ENCODE data around the gene ZNF335.

The ZNF335 gene, protein sequence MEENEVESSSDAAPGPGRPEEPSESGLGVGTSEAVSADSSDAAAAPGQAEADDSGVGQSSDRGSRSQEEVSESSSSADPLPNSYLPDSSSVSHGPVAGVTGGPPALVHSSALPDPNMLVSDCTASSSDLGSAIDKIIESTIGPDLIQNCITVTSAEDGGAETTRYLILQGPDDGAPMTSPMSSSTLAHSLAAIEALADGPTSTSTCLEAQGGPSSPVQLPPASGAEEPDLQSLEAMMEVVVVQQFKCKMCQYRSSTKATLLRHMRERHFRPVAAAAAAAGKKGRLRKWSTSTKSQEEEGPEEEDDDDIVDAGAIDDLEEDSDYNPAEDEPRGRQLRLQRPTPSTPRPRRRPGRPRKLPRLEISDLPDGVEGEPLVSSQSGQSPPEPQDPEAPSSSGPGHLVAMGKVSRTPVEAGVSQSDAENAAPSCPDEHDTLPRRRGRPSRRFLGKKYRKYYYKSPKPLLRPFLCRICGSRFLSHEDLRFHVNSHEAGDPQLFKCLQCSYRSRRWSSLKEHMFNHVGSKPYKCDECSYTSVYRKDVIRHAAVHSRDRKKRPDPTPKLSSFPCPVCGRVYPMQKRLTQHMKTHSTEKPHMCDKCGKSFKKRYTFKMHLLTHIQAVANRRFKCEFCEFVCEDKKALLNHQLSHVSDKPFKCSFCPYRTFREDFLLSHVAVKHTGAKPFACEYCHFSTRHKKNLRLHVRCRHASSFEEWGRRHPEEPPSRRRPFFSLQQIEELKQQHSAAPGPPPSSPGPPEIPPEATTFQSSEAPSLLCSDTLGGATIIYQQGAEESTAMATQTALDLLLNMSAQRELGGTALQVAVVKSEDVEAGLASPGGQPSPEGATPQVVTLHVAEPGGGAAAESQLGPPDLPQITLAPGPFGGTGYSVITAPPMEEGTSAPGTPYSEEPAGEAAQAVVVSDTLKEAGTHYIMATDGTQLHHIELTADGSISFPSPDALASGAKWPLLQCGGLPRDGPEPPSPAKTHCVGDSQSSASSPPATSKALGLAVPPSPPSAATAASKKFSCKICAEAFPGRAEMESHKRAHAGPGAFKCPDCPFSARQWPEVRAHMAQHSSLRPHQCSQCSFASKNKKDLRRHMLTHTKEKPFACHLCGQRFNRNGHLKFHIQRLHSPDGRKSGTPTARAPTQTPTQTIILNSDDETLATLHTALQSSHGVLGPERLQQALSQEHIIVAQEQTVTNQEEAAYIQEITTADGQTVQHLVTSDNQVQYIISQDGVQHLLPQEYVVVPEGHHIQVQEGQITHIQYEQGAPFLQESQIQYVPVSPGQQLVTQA (N-terminal part only)
- 150 to 177 reads per million in 2 donors for total RNA-seq

DNA sequence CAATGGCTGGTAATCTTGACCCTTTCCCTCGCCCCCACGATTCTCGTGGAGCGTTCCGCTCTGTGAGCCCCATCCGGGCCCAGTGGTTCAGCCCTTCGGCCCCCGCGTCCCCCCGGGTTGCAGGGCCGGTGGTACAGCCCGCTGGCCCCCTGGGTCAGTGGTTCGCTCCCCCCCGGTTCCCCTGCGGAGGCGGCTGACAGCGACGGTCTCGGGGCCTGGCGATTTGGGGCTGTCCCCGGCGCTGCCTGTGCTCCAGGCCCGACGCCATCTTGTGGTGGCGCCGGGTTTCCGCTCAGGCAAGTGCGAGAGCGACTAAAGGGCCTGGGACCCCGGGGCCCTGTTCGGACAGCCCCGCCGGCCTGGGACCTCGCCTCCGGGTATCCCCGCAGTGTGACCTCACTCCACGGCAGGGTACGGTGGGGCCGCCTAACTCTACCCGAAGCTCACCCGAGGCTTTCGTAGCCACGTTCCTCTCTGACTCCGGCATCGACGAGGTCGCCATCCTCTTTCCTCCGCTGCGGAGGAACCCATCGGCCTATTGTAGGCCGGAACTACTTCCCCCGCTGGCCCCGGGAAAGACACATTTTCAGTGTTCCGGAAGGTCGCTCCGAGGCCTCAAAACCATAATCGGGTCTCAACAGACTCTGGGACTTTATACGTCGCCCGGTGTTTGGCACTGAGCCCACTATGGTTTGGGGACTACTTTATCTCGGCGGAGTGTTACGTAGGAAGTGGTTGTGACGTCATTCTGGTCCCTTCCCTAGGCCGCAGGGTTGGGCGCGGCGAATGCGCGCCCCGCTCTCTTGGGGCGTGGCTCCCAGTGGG is at the start of gene ZNF335:
Gene ZNF335 (minus strand): TSS at position 529 of the 825 bp plus-strand sequence. CDS start 793 bp downstream, outside the sequence.
- DNase-seq: peak; percentile 92

DNA sequence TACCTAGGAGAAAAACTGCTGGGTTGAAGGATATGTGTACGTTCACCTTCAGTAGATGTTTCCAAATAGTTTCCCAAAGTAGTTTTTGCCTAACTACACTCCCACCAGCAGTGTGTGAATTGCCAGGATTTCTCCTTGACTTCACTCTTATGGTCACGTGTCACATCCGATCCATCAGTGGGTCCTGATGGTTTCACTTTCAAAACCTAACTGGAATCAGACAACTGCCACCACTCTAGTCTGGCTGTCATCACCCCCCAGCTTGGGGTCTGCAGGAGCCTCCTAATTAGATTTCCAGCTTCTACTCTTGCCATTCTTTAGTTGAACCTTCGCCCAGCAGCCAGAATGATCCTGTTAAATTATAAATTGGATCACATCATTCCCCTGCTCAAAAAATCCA is 48.6 kb upstream of the ZNF335 start:
- DNase-seq: no peak

DNA sequence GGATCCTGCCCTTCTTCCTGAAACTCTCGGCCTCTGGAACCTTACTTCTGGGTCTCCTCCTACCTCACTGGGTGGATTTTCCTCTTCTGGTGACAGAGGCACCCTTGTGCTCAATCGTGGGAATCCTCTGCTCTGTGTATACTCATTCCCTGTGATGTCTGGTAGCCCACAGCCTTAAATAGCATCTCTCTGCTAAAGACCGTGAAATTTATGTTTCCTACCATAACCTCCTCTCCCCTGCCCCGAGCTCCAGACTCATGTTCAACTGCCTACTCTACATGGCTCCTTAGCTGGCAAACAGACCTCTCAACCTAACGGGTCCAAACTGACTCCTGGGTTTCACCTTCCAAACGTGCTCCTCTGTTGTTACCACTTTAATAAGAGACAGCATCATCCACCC is 46.6 kb upstream of the ZNF335 start:
- DNase-seq: no peak

DNA sequence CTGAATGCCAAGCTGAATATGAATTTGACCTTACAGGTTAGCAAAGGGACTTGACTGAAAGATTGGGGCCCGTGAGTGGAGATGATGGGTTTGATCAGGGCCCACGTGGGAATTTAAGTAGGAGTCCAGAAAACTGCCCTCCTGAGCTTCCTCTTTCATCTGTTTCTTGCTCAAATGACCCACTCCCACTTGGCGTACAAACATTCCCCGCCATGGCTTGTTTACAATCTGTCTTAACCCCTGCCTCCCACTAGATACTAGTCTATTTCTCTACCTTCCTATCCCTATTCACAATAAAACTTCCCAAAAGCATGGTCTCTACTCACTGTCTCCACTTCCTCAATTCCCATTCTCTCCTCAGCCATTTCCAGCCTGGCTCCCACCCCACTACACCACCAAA is 46.1 kb upstream of the ZNF335 start:
- DNase-seq: no peak

DNA sequence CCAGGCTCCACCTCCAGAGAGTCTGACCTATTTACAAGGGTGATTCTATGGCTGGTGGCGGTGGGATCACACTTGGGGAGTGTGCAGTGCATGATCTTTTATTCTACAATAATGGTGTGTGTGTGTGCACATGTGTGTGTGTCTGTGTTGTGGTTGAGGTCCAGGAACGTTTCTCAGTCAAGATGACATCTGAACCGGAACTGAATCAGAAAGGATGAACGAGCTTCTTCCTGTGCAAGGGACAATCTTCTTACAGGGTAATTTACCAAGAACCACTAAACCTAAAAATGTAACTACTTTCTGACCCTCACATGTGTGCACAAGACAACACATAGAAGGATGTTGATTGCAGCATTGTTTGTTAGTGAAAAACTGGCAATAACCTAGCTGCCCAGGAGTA is 45.3 kb upstream of the ZNF335 start:
- no peak for DNase-seq

DNA sequence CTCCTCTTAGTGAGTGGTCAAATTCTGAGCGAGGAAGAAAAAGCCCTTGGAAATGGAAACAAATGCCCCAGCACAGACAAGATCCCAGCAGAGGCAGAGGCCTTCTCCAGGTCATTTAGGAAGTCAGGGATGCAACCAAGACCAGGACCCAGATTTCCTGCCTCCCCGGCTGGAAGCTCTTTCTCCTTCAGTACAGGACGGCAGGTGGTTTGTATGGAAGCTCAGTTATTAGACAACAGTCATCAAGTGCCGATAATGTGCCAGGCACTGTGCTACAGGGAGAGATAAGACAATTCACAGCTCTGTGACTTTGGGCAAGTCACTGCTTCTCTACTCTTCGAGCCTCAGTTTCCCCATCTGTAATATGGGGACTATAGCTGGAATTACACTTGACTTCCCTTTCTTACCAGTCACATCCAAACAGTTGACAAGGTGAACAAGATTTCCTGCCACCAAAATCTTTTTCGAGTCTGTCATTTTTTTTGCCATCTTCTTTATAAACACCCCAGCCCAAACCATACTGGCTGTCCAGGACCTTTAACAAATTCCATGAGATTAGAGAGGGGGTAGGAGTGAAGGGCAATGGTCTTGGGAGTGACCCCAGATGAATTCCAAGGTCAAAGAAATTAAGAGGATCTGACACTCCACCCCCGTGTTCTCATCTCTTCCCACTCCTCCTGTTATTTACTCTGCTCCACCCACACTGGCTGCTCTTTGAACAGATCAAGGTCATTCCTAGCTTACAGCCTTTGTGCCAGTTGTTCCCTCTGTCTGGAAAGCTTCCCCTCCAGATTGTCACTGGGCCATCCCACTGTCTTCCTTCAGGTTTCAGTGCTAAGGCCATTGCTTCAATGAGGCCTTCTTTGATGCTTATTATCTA is 42.8 kb upstream of the ZNF335 start:
- DNase-seq: no peak

DNA sequence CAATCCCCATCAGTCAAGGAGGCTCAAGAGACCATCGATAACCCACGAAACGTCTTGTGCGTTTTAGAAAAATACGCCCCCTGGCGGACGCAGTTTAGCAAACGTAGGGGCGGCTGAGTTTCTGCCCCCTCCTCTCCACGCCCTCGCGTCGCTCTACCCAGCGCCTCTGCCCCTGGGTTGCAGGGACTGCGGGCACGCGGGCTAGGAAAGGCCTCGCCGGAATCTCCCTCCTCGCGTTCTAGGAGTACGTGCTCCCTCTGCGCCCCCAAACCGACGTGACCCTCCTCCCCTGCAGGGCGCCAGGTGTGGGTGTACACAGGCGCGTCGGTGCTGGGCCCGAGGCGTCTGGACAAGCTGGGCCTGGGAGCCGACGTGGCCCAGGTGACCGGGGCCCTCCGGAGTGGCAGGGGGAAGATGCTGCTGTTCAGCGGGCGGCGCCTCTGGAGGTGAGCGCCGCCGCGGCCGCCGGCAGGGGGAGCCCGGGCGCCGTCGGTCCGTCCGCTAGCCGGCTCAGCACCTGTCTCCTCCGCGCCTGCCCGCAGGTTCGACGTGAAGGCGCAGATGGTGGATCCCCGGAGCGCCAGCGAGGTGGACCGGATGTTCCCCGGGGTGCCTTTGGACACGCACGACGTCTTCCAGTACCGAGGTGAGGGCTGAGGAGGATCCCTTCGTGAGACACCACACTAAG is 42.0 kb upstream of the ZNF335 start:
- DNase-seq: peak; percentile 64

DNA sequence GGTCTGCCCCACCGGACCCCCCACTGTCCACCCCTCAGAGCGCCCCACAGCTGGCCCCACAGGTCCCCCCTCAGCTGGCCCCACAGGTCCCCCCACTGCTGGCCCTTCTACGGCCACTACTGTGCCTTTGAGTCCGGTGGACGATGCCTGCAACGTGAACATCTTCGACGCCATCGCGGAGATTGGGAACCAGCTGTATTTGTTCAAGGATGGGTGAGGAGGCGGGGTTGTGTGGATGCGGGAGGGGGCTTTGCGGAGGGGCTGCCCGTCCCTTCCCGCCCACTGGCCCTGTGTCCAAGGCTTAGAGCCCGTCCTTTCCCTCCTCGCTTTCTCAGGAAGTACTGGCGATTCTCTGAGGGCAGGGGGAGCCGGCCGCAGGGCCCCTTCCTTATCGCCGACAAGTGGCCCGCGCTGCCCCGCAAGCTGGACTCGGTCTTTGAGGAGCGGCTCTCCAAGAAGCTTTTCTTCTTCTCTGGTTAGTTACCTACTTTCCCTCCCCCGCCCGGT is 41.4 kb upstream of the ZNF335 start:
- DNase-seq: no peak

DNA sequence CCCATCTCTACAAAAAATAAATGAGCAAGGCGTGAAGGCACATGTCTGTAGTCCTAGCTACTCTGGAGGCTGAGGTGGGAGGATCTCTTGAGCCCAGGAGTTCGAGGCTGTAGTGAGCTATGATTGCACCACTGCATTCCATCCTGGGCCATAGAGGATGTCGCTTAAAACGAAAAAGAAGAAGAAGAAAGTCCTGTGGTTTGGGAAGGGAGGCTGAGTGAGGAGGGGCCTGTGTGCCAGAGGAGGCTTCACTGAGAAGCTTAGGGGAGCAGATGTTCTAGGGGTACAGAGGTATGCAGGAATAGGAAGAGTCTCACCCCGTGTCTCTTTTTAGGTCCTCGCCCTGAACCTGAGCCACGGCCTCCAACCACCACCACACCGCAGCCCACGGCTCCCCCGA is 40.9 kb upstream of the ZNF335 start:
- DNase-seq: no peak

DNA sequence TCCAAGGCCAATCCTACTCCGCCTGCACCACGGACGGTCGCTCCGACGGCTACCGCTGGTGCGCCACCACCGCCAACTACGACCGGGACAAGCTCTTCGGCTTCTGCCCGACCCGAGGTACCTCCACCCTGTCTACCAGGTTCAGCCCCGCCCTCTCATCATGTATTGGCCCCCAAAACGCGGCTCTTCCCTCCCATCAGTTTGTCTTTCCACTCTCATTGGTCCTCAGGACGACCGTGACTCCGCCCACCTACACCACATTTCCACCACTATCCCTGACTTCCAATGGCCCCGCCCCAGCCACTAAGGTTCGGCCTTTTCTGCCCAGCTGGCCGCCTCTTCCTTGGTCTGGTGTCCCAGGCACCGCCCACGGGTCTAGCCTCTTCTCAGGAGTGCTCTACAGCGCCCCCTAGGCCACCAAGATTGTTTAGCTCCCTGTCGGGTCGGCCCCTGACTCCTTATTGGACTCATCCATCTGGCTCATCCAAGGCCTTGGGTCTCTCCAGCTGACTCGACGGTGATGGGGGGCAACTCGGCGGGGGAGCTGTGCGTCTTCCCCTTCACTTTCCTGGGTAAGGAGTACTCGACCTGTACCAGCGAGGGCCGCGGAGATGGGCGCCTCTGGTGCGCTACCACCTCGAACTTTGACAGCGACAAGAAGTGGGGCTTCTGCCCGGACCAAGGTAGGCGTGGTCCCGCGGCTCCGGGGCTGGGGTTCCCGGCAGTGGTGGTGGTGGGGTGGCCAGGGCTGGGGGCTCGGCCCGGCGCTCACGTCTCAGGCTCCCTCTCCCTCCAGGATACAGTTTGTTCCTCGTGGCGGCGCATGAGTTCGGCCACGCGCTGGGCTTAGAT is 39.9 kb upstream of the ZNF335 start:
- no peak for DNase-seq

DNA sequence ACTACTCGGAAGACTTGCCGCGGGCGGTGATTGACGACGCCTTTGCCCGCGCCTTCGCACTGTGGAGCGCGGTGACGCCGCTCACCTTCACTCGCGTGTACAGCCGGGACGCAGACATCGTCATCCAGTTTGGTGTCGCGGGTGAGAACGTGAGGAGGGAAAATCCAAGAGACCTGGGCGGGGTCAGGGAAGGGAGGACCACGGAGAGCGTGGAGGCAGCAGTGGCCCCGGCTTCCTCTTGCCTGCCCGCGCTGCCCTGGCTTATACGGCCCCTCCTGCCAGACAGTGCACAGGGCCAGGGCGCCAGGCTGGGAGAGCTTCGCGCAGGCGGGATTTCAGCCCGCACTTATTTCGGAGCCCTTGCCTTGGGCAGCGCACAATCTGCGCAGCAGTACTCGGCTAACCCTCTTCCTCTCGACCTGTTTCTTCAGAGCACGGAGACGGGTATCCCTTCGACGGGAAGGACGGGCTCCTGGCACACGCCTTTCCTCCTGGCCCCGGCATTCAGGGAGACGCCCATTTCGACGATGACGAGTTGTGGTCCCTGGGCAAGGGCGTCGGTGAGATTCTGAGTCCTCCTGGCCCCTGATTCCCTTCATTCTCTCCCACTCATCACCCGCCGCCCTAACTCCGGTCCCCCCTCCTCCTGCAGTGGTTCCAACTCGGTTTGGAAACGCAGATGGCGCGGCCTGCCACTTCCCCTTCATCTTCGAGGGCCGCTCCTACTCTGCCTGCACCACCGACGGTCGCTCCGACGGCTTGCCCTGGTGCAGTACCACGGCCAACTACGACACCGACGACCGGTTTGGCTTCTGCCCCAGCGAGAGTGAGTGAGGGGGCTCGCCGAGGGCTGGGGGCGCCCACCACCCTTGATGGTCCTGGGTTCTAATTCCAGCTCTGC is 38.7 kb upstream of the ZNF335 start:
- peak; percentile 50 for DNase-seq

DNA sequence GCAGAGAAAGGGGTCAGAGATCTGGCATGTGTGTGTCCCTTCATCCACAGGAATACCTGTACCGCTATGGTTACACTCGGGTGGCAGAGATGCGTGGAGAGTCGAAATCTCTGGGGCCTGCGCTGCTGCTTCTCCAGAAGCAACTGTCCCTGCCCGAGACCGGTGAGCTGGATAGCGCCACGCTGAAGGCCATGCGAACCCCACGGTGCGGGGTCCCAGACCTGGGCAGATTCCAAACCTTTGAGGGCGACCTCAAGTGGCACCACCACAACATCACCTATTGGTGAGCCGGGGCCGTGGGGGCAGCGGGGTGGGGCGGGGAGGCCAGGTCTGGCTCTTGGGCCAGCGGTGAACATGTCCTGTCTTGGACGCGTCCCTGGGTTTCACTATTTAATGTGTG is 37.8 kb upstream of the ZNF335 start:
- no peak for DNase-seq

DNA sequence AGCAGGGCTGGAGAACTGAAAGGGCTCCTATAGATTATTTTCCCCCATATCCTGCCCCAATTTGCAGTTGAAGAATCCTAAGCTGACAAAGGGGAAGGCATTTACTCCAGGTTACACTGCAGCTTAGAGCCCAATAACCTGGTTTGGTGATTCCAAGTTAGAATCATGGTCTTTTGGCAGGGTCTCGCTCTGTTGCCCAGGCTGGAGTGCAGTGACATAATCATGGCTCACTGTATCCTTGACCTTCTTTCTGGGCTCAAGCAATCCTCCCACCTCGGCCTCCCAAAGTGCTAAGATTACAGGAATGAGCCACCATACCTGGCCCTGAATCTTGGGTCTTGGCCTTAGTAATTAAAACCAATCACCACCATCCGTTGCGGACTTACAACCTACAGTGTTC is 35.7 kb upstream of the ZNF335 start:
- DNase-seq: no peak

DNA sequence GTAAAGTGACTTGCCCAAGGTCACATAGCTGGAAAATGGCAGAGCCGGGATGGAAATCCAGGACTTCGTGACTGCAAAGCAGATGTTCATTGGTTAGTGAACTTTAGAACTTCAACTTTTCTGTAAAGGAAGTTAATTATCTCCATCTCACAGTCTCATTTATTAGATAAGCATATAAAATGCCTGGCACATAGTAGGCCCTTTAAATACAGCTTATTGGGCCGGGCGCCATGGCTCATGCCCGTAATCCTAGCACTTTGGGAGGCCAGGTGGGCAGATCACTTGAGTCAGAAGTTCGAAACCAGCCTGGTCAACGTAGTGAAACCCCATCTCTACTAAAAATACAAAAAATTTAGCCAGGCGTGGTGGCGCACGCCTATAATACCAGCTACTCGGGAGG is 35.0 kb upstream of the ZNF335 start:
- DNase-seq: no peak

DNA sequence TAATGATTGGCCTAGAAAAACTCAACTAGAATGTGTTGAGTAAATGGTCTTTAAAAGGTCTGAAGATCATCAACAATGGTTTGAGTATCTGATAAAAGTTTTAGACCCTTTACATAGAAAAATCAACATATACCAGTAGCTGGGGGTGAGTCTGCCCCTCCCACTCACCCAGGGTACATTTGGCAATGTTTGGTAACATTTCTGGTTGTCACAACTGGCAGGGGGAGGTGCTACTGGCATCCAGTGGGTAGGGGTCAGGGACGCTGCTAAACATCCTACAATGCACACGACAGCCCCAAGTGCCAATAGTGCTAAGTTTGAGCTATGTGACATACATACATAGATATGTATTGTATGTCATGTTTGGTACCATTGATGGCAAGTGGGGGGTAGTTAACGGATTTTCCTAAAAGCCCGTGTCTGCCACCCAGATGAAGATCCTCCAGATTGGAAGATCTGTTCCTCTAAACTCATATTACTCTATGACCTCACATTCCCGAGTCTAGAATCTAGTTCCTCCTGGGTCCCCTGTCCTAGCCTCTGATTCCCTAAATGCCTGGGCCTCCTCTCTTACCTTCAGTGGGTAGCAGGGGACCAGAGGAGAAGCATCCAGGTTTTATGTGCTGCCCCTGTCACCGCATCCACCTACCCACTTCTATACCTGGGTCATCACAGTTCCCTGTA is 34.2 kb upstream of the ZNF335 start:
- DNase-seq: no peak

DNA sequence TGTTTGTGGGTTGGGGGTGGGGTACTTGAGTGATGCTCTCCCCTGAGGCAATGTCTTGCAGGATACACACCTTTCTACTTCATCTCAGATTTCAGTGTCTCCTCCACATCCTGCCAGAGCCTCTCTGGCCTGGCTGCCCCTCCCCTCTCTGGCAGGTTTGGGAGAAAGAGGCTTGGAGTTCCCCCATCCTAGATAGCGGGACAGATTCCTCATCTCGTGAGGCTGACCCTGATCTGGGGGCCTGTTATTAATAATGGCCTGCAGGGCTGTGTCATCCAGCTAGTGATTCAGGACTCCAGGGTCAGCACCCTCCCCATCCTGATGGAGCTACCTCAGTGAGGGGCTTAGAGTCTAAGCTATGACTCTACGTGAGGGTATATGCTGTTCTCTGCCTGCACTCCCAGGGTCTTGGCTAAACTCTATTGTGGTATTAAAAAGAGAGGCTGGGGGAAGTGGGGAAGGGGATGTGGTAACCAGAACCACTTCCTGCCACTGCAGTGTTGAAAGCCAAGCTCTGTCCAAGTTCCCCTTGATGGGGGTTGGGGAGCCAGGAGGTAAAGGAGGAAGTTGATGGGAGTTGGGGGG is 33.0 kb upstream of the ZNF335 start:
- no peak for DNase-seq

DNA sequence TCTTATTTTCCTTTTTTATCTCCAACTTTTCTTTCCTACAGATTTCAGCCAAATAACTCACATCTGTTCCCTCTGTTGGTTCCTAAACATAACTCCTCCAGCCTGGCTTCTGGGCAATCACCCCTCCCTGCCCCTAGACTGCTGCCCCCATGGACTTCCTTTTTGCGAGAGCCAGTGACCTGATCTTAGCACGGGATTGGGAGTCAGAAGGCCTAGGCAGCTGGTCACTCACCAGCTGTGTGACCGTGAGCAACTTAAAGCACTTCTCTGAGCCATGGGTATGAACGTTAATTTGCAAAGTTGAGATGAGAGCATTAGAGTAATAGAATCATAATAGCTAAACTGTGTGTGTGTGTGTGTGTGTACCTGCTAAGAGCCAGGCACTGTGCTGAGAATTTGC is 32.2 kb upstream of the ZNF335 start:
- no peak for DNase-seq
